Measurements from ENCODE around the gene PIGH.

The PIGH gene

GRCh38 chr14:67572608-67573007 lies 27.5 kb downstream of the PIGH start:
- Histone ChIP-seq H3K4me3 (replicated peaks; ENCODE audit: low read depth, low read length) (no peak overlapping the region), H3K27me3 (replicated peaks; ENCODE audit: control insufficient read depth, insufficient read depth, low read length) (no peaks in the 10 kb centered on the region), H3K36me3 (ENCODE audit: control insufficient read depth, insufficient read depth, low read length) (no peaks in the 10 kb centered on the region)
- no peak for DNase-seq (ENCODE audit: extremely low read depth, insufficient read length)
- TF ChIP-seq, protein P1, sequence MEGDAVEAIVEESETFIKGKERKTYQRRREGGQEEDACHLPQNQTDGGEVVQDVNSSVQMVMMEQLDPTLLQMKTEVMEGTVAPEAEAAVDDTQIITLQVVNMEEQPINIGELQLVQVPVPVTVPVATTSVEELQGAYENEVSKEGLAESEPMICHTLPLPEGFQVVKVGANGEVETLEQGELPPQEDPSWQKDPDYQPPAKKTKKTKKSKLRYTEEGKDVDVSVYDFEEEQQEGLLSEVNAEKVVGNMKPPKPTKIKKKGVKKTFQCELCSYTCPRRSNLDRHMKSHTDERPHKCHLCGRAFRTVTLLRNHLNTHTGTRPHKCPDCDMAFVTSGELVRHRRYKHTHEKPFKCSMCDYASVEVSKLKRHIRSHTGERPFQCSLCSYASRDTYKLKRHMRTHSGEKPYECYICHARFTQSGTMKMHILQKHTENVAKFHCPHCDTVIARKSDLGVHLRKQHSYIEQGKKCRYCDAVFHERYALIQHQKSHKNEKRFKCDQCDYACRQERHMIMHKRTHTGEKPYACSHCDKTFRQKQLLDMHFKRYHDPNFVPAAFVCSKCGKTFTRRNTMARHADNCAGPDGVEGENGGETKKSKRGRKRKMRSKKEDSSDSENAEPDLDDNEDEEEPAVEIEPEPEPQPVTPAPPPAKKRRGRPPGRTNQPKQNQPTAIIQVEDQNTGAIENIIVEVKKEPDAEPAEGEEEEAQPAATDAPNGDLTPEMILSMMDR (IDR thresholded peaks at IDR 0.05; ENCODE audit: insufficient read depth, low read length, poor library complexity, severe bottlenecking), result no peak

- Histone ChIP-seq H3K36me3 (ENCODE audit: control insufficient read depth, insufficient read depth, low read length) (no peaks in the 10 kb centered on the region), H3K4me3 (replicated peaks; ENCODE audit: low read depth, low read length) (no peak overlapping the region), H3K27me3 (replicated peaks; ENCODE audit: control insufficient read depth, insufficient read depth, low read length) (no peaks in the 10 kb centered on the region)
- no peak for DNase-seq (ENCODE audit: extremely low read depth, insufficient read length)
- TF ChIP-seq, protein P1 (IDR thresholded peaks at IDR 0.05; ENCODE audit: insufficient read depth, low read length, poor library complexity, severe bottlenecking), result no peak
Observed at GRCh38 chr14:67571991-67572323, 28.1 kb downstream of the PIGH start.

DNA sequence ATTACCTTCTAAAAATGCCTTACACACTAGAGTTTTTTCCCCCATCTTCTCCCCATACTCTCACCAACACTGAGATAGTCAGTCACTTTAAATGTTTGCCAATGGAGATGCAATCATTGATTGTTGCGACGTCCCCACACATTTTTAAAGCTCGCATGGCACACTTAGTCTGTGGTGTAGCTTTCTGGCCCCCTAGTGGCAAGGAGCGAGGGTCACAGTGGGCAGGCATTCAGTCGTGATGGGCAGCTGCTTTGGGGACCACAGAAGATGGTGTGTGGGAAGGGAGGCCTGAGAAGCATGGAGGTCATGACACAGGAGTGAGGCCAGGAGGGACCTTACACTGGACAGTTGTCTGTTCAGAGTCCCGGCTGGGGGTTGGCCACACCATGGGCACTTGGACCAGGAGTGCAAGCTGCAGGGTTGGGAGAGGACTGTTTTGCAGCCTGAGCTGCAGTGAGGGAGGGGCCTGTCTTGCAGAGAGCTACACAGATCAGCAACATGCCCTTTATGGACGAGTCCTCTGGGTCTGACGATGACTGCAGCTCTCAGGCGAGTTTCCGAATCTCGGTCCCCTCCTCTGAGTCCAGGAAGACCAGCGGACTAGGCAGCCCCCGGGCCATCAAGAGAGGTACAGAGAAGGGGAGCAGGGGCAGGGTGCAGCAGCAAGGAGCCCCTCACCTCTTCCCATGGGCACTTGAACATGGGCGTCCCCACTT lies 28.6 kb downstream of the PIGH start:
- DNase-seq (ENCODE audit: extremely low read depth, insufficient read length), result peak; percentile 37
- TF ChIP-seq, protein P1 (IDR thresholded peaks at IDR 0.05; ENCODE audit: insufficient read depth, low read length, poor library complexity, severe bottlenecking), result peak; percentile 94

GRCh38 chr14:67570453-67570852 lies 29.6 kb downstream of the PIGH start:
- TF ChIP-seq, protein P1 (IDR thresholded peaks at IDR 0.05; ENCODE audit: insufficient read depth, low read length, poor library complexity, severe bottlenecking), result no peak
- no peak for DNase-seq (ENCODE audit: extremely low read depth, insufficient read length)
- no peak overlapping the region for H3K4me3 ChIP-seq (replicated peaks; ENCODE audit: low read depth, low read length)
- no peaks in the 10 kb centered on the region for H3K27me3 ChIP-seq (replicated peaks; ENCODE audit: control insufficient read depth, insufficient read depth, low read length)
- no peaks in the 10 kb centered on the region for H3K36me3 ChIP-seq (ENCODE audit: control insufficient read depth, insufficient read depth, low read length)

More for the DNA sequence above, 28.6 kb downstream of the PIGH start:
- H3K36me3 ChIP-seq (ENCODE audit: control insufficient read depth, insufficient read depth, low read length), result no peaks in the 10 kb centered on the region
- no peaks in the 10 kb centered on the region for H3K27me3 ChIP-seq (replicated peaks; ENCODE audit: control insufficient read depth, insufficient read depth, low read length)
- no peak overlapping the region for H3K4me3 ChIP-seq (replicated peaks; ENCODE audit: low read depth, low read length)

DNA sequence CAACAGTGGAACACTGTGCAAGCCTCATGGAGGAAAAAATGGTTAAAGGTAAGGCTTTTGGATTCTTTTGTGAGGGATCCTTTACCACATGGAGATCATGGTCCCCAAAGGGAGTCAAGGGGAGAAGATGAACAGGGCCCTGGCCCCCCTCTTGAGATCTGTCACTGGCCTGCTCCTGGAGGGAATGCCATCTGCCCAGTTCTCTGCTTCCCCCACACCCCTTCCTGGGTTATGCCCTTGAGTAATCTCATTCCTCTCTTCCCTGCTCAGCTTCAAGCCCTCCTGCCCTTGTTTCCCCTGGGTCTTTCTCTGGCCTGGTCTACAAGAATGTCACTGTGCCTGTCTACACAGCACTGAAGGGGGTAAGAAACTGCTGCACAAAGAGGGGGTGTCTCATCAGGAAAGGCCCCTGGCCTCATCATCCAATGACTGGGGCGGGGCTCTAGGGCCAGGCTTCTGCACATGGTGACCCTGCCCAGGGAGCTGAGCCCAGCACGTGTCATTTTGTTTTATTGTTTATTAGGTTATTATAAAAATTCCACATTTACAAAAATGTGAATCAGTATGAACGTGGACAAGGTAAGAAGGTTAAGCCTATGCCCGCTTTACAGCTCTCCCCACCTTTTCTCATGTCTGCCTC lies 30.3 kb downstream of the PIGH start:
- TF ChIP-seq, protein P1 (IDR thresholded peaks at IDR 0.05; ENCODE audit: insufficient read depth, low read length, poor library complexity, severe bottlenecking), result no peak
- no peaks in the 10 kb centered on the region for H3K36me3 ChIP-seq (ENCODE audit: control insufficient read depth, insufficient read depth, low read length)
- H3K27me3 ChIP-seq (replicated peaks; ENCODE audit: control insufficient read depth, insufficient read depth, low read length), result no peaks in the 10 kb centered on the region
- no peak for DNase-seq (ENCODE audit: extremely low read depth, insufficient read length)
- no peak overlapping the region for H3K4me3 ChIP-seq (replicated peaks; ENCODE audit: low read depth, low read length)
